HG02678 (cell line): ENCODE results near the gene MRPL52.
"Not testable (repeated sequence)": the region's sequence is repeated elsewhere in the genome, so short reads cannot be mapped to it uniquely, and the experiment has no call there.

Experiments
- ATAC-seq: cut with Tn5 transposase; IDR thresholded peaks from one replicate; pipeline ENCODE4 v1.9.1; 2021; ENCODE audit warnings: mild to moderate bottlenecking, moderate library complexity; ENCODE audit not compliant: unreplicated experiment

Gene MRPL52

DNA sequence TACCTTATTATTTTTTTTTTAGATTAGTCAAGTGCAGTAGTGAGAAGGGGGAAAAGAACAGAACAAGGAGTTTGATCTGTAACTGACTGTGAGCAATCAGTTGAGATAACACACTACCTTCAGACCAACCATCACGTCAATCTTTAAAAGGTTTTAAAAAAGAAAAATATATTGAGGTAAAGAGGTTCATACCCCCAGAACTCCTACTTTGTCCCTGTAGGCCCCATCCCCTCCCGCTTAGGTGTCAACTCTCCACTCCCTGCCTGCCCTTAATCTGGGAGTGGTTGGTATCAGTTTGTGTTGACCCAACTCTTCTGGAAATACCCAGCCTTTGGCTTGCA, 22.9 kb downstream of the MRPL52 start:
- no peak for ATAC-seq

- ATAC-seq = peak; percentile 79
Measured at GRCh38 chr14:22852940-22853767, 23.5 kb downstream of the MRPL52 start.

- not testable (repeated sequence) for ATAC-seq
Measured at GRCh38 chr14:22854296-22854695, 24.6 kb downstream of the MRPL52 start.

DNA sequence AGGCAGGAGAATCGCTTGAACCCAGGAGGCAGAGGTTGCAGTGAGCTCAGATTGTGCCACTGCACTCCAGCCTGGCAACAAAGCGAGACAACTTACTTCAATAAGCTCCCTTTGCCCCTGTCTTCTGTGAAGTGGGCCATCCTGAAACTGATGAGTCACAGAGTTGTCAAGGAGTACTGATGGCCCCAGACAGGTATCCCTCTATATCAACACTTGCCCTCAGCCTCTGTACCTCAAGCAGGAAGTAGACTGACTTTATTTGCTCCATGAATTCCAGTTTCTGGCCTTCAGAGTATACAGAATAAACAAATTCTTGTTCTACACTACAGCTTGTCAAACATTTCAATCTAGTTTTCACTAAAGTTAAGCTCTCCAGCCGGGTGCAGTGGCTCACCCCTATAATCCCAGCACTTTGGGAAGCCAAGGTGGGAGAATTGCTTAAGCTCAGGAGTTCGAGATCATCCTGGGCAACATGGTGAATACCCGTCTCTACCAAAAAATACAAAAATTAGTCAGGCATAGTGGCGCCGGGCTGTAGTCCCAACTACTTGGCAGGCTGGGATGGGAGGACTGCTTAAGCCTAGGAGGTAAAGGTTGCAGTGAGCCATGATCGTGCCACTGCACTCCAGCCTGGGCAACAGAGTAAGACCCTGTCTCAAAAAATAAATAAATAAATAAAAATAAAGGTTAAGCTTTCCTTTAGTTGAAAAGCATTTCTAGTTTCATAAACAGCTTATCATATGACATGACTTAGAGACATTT, 25.5 kb downstream of the MRPL52 start:
- no peak for ATAC-seq

GRCh38 chr14:22856428-22856827, 26.7 kb downstream of the MRPL52 start:
- ATAC-seq = no peak

DNA sequence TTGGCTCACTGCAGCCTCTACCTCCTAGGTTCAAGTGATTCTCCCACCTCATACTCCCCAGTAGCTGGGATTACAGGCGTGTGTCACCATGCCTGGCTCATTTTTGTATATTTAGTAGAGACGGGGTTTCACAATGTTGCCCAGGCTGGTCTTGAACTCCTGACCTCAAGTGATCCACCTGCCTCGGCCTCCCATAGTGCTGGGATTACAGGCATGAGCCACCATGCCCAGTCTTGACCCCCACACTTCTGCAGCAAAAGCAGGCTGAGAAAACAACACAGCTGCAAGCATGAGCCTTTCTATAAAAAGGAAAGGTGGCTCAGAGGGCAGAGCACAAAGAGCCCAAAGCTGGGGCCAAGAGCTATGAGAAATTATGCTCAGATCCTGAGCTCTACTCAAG, 30.7 kb downstream of the MRPL52 start:
- ATAC-seq = not testable (repeated sequence)

GRCh38 chr14:22861651-22862050, 32.0 kb downstream of the MRPL52 start:
- ATAC-seq = no peak

GRCh38 chr14:22864979-22865378, 35.3 kb downstream of the MRPL52 start:
- ATAC-seq = no peak

GRCh38 chr14:22865424-22866405, 36.0 kb downstream of the MRPL52 start:
- no peak for ATAC-seq

- ATAC-seq = no peak
Measured at GRCh38 chr14:22866874-22867273, 37.2 kb downstream of the MRPL52 start.

- ATAC-seq = peak; percentile 39
Measured at GRCh38 chr14:22870811-22871223, 41.1 kb downstream of the MRPL52 start.

- peak; percentile 79 for ATAC-seq
Measured at GRCh38 chr14:22871224-22872032, 41.7 kb downstream of the MRPL52 start, which contains the start of gene LRP10. Gene LRP10, plus strand, starts transcription at chr14:22871740. Its CDS starts 564 bp downstream, at chr14:22872304.

DNA sequence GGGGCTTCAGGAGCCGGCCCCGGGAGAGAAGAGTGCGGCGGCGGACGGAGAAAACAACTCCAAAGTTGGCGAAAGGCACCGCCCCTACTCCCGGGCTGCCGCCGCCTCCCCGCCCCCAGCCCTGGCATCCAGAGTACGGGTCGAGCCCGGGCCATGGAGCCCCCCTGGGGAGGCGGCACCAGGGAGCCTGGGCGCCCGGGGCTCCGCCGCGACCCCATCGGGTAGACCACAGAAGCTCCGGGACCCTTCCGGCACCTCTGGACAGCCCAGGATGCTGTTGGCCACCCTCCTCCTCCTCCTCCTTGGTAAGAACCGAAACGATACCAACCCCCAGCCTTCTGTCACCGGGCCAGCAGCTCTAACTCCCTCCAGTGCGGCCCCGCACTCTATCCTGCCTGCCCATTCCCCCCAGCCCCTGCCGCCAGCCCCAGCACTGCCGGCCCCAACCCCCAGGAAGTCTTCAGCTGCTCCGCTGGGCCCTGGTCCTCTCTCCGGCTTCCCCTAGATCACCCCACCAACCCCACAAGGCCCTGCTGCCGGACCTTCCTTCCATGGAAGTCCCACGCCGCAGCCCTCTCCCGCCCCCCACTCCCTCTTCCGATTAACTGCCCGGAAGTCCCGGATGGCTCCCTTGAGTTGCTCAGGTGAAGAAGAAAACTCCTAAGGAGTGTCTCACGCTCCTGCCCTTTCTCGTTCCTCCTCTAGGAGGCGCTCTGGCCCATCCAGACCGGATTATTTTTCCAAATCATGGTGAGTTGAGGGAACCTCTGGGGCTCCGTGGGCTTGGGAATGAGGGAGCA, 42.5 kb downstream of the MRPL52 start:
- peak; percentile 16 for ATAC-seq

DNA sequence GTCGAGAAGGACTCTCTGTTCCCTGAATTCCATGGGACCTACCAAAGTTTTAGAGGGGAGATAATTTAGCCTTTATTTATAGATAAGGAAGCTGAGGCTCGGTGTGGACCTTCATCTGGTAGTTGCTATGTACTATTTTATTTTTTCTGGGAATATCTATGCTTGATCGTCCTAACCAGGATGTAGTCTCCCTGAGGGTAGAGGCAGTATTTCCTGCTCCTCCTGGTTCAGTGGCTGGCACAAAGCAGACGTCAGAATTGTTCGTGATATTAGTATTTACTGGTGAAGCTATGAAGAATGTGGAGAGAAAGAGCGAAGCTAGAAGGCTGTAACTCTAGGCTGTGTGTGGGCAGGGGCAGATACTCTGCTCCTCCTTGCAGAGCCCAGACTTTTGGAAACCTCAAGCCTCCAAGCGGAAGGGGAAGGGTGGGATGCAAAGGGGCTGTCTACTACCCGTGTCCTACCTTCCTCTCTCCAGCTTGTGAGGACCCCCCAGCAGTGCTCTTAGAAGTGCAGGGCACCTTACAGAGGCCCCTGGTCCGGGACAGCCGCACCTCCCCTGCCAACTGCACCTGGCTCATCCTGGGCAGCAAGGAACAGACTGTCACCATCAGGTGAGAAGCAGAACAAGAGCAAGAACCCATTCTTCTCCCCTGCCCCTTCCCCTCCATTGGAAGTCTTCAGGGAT, 43.3 kb downstream of the MRPL52 start:
- ATAC-seq = no peak

GRCh38 chr14:22875003-22875747, 45.5 kb downstream of the MRPL52 start:
- ATAC-seq = no peak

- ATAC-seq = no peak
Measured at GRCh38 chr14:22875748-22876319, 46.1 kb downstream of the MRPL52 start.

GRCh38 chr14:22877000-22877501, 47.4 kb downstream of the MRPL52 start:
- ATAC-seq = no peak
